ENCODE results near the gene PTP4A1.

PTP4A1 gene

GRCh38 chr6:63538550-63538949, 33.7 kb upstream of the PTP4A1 start:
- H3K4me1 Mint-ChIP-seq (ENCODE audit: low read depth in 2 of 2): no peaks in the 10 kb centered on the region
- H3K36me3 Mint-ChIP-seq (ENCODE audit: insufficient read depth): no peaks in the 10 kb centered on the region
- no peak overlapping the region for H3K4me3 Mint-ChIP-seq
- DNase-seq: no peak
- no peaks in the 10 kb centered on the region for H3K9me3 Mint-ChIP-seq
- no peak overlapping the region for H3K27ac Mint-ChIP-seq
- ATAC-seq (replicated peaks): no peak
- H3K27me3 Mint-ChIP-seq: peaks cover 9 to 32% of the 10 kb centered on the region in 2 donors

GRCh38 chr6:63543001-63543400, 29.3 kb upstream of the PTP4A1 start:
- Mint-ChIP-seq H3K27me3 (peaks cover 15 to 49% of the 10 kb centered on the region in 2 donors), H3K36me3 (ENCODE audit: insufficient read depth) (no peaks in the 10 kb centered on the region), H3K4me3 (no peak overlapping the region)

GRCh38 chr6:63543982-63544381, 28.3 kb upstream of the PTP4A1 start:
- DNase-seq (no peak), ATAC-seq (replicated peaks) (no peak)
- peaks cover 25 to 51% of the 10 kb centered on the region in 2 donors for H3K27me3 Mint-ChIP-seq
- no peaks in the 10 kb centered on the region for H3K4me1 Mint-ChIP-seq (ENCODE audit: low read depth in 2 of 2)
- H3K36me3 Mint-ChIP-seq (ENCODE audit: insufficient read depth): no peaks in the 10 kb centered on the region
- no peaks in the 10 kb centered on the region for H3K9me3 Mint-ChIP-seq
- H3K4me3 Mint-ChIP-seq: no peak overlapping the region
- no peak overlapping the region for H3K27ac Mint-ChIP-seq

More at GRCh38 chr6:63543001-63543400, 29.3 kb upstream of the PTP4A1 start:
- no peak overlapping the region for H3K27ac Mint-ChIP-seq
- H3K9me3 Mint-ChIP-seq: no peaks in the 10 kb centered on the region
- H3K4me1 Mint-ChIP-seq (ENCODE audit: low read depth in 2 of 2): no peaks in the 10 kb centered on the region
- ATAC-seq (replicated peaks): no peak
- DNase-seq: no peak

- DNase-seq: no peak
- Mint-ChIP-seq H3K4me3 (no peak overlapping the region), H3K27ac (no peak overlapping the region), H3K36me3 (ENCODE audit: insufficient read depth) (no peaks in the 10 kb centered on the region), H3K27me3 (peaks cover 27 to 33% of the 10 kb centered on the region in 2 donors), H3K4me1 (ENCODE audit: low read depth in 2 of 2) (no peaks in the 10 kb centered on the region), H3K9me3 (no peaks in the 10 kb centered on the region)
- ATAC-seq (replicated peaks): no peak
These were observed 26.0 kb upstream of the PTP4A1 start for GRCh38 chr6:63546236-63546635.

- H3K27me3 Mint-ChIP-seq: peaks cover 27 to 30% of the 10 kb centered on the region in 2 donors
- DNase-seq (no peak), ATAC-seq (replicated peaks) (no peak)
- no peak overlapping the region for H3K4me3 Mint-ChIP-seq
- H3K9me3 Mint-ChIP-seq: no peaks in the 10 kb centered on the region
- H3K4me1 Mint-ChIP-seq (ENCODE audit: low read depth in 2 of 2): no peaks in the 10 kb centered on the region
- no peaks in the 10 kb centered on the region for H3K36me3 Mint-ChIP-seq (ENCODE audit: insufficient read depth)
- H3K27ac Mint-ChIP-seq: no peak overlapping the region
These were observed 25.6 kb upstream of the PTP4A1 start for GRCh38 chr6:63546697-63547096.

- Mint-ChIP-seq H3K4me1 (ENCODE audit: low read depth in 2 of 2) (no peaks in the 10 kb centered on the region), H3K4me3 (no peak overlapping the region), H3K36me3 (ENCODE audit: insufficient read depth) (no peaks in the 10 kb centered on the region), H3K27ac (no peak overlapping the region), H3K9me3 (no peaks in the 10 kb centered on the region), H3K27me3 (peaks cover 18 to 22% of the 10 kb centered on the region in 2 donors)
- no peak for DNase-seq
- ATAC-seq (replicated peaks): no peak
These were observed 23.2 kb upstream of the PTP4A1 start for GRCh38 chr6:63549076-63549475.

- DNase-seq (no peak), ATAC-seq (replicated peaks) (no peak)
- H3K4me1 Mint-ChIP-seq (ENCODE audit: low read depth in 2 of 2): no peaks in the 10 kb centered on the region
- H3K36me3 Mint-ChIP-seq (ENCODE audit: insufficient read depth): no peaks in the 10 kb centered on the region
- peaks cover 22 to 41% of the 10 kb centered on the region in 2 donors for H3K27me3 Mint-ChIP-seq
- H3K9me3 Mint-ChIP-seq: no peaks in the 10 kb centered on the region
- H3K27ac Mint-ChIP-seq: no peak overlapping the region
- no peak overlapping the region for H3K4me3 Mint-ChIP-seq
These were observed 19.1 kb upstream of the PTP4A1 start for GRCh38 chr6:63553208-63553607.

- H3K27ac Mint-ChIP-seq: no peak overlapping the region
- H3K9me3 Mint-ChIP-seq: no peaks in the 10 kb centered on the region
- H3K36me3 Mint-ChIP-seq (ENCODE audit: insufficient read depth): no peaks in the 10 kb centered on the region
- no peaks in the 10 kb centered on the region for H3K4me1 Mint-ChIP-seq (ENCODE audit: low read depth in 2 of 2)
- ATAC-seq (replicated peaks): no peak
- no peak for DNase-seq
- peaks cover 29 to 41% of the 10 kb centered on the region in 2 donors for H3K27me3 Mint-ChIP-seq
- H3K4me3 Mint-ChIP-seq: no peak overlapping the region
These were observed 18.4 kb upstream of the PTP4A1 start for GRCh38 chr6:63553900-63554299.

- peaks cover 30 to 42% of the 10 kb centered on the region in 2 donors for H3K27me3 Mint-ChIP-seq
- DNase-seq: no peak
- H3K9me3 Mint-ChIP-seq: no peaks in the 10 kb centered on the region
- no peak overlapping the region for H3K4me3 Mint-ChIP-seq
- no peaks in the 10 kb centered on the region for H3K4me1 Mint-ChIP-seq (ENCODE audit: low read depth in 2 of 2)
- no peak overlapping the region for H3K27ac Mint-ChIP-seq
- no peaks in the 10 kb centered on the region for H3K36me3 Mint-ChIP-seq (ENCODE audit: insufficient read depth)
- no peak for ATAC-seq (replicated peaks)
These were observed 17.5 kb upstream of the PTP4A1 start for GRCh38 chr6:63554782-63555181.

- DNase-seq: no peak
- Mint-ChIP-seq H3K27me3 (peaks cover 35 to 42% of the 10 kb centered on the region in 2 donors), H3K4me1 (ENCODE audit: low read depth in 2 of 2) (no peaks in the 10 kb centered on the region), H3K36me3 (ENCODE audit: insufficient read depth) (no peaks in the 10 kb centered on the region), H3K9me3 (no peaks in the 10 kb centered on the region), H3K4me3 (no peak overlapping the region), H3K27ac (no peak overlapping the region)
- no peak for ATAC-seq (replicated peaks)
These were observed 15.9 kb upstream of the PTP4A1 start for GRCh38 chr6:63556369-63556768.

GRCh38 chr6:63558278-63558677, 14.0 kb upstream of the PTP4A1 start:
- Mint-ChIP-seq H3K27ac (no peak overlapping the region), H3K9me3 (no peaks in the 10 kb centered on the region), H3K4me1 (ENCODE audit: low read depth in 2 of 2) (no peaks in the 10 kb centered on the region), H3K36me3 (ENCODE audit: insufficient read depth) (no peaks in the 10 kb centered on the region), H3K4me3 (no peak overlapping the region), H3K27me3 (peaks cover 39 to 42% of the 10 kb centered on the region in 2 donors)
- DNase-seq (no peak), ATAC-seq (replicated peaks) (no peak)

- Mint-ChIP-seq H3K27me3 (peaks cover 35 to 43% of the 10 kb centered on the region in 2 donors), H3K9me3 (no peaks in the 10 kb centered on the region), H3K27ac (no peak overlapping the region), H3K36me3 (ENCODE audit: insufficient read depth) (no peaks in the 10 kb centered on the region), H3K4me3 (no peak overlapping the region), H3K4me1 (ENCODE audit: low read depth in 2 of 2) (no peaks in the 10 kb centered on the region)
- no peak for ATAC-seq (replicated peaks)
- no peak for DNase-seq
These were observed 11.4 kb upstream of the PTP4A1 start for GRCh38 chr6:63560801-63561287.

- Mint-ChIP-seq H3K36me3 (ENCODE audit: insufficient read depth) (no peaks in the 10 kb centered on the region), H3K4me3 (no peak overlapping the region), H3K27ac (no peak overlapping the region), H3K27me3 (peaks cover 33 to 39% of the 10 kb centered on the region in 2 donors), H3K9me3 (no peaks in the 10 kb centered on the region), H3K4me1 (ENCODE audit: low read depth in 2 of 2) (no peaks in the 10 kb centered on the region)
- DNase-seq (no peak), ATAC-seq (replicated peaks) (no peak)
These were observed 11.0 kb upstream of the PTP4A1 start for GRCh38 chr6:63561288-63561687.

- DNase-seq (no peak), ATAC-seq (replicated peaks) (no peak)
- Mint-ChIP-seq H3K27ac (no peak overlapping the region), H3K36me3 (ENCODE audit: insufficient read depth) (no peaks in the 10 kb centered on the region), H3K27me3 (peaks cover 24 to 27% of the 10 kb centered on the region in 2 donors), H3K4me3 (no peak overlapping the region), H3K4me1 (ENCODE audit: low read depth in 2 of 2) (no peaks in the 10 kb centered on the region), H3K9me3 (no peaks in the 10 kb centered on the region)
These were observed 9.0 kb upstream of the PTP4A1 start for GRCh38 chr6:63563235-63563634.
